Jurkat, Clone E6-1 (cell line): Measurements from ENCODE around the gene ARID3A.

Experiments
- DNase-seq: peaks from one replicate; pipeline ENCODE4 v3.0.0-alpha.2; 2011; ENCODE audit warnings: low read depth, low spot score
- H3K4me3 ChIP-seq: 2 replicates; pipeline ENCODE4 v1.5.1; 2011; ENCODE audit warnings: mild to moderate bottlenecking, low read length, control low read depth, moderate library complexity

ARID3A gene

GRCh38 chr19:993831-994393 is 68.1 kb downstream of the ARID3A start:
- no peak for DNase-seq
- no peak overlapping the region for H3K4me3 ChIP-seq

GRCh38 chr19:994516-994915 is 68.7 kb downstream of the ARID3A start:
- no peak overlapping the region for H3K4me3 ChIP-seq
- DNase-seq, result no peak

- H3K4me3 ChIP-seq, result no peak overlapping the region
- DNase-seq, result no peak
These were observed 69.4 kb downstream of the ARID3A start for GRCh38 chr19:995051-995827.

- no peak for DNase-seq
- no peak overlapping the region; the same call in 1 of the 2 replicates for H3K4me3 ChIP-seq
These were observed 70.4 kb downstream of the ARID3A start for GRCh38 chr19:996051-996838.

GRCh38 chr19:998064-998463 is 72.2 kb downstream of the ARID3A start:
- DNase-seq, result no peak
- no peak overlapping the region for H3K4me3 ChIP-seq

GRCh38 chr19:999379-999719 is 73.5 kb downstream of the ARID3A start:
- DNase-seq, result no peak
- H3K4me3 ChIP-seq, result no peak overlapping the region

- no peak within 1 kb of the TSS for H3K4me3 ChIP-seq
- DNase-seq, result no peak
These were observed 74.3 kb downstream of the ARID3A start, which contains the start of gene GRIN3B for GRCh38 chr19:1000095-1000494. Gene GRIN3B, plus strand, starts transcription at chr19:1000419. Its CDS starts 19 bp downstream, at chr19:1000438.

- no peak for DNase-seq
- H3K4me3 ChIP-seq, result no peak overlapping the region
These were observed 75.0 kb downstream of the ARID3A start for GRCh38 chr19:1000591-1001537.

GRCh38 chr19:1001538-1002166 is 75.8 kb downstream of the ARID3A start:
- DNase-seq, result no peak
- no peak overlapping the region for H3K4me3 ChIP-seq

- H3K4me3 ChIP-seq, result no peak overlapping the region
- DNase-seq, result no peak
These were observed 76.8 kb downstream of the ARID3A start for GRCh38 chr19:1002600-1002999.

- no peak for DNase-seq
- no peak overlapping the region for H3K4me3 ChIP-seq
These were observed 77.4 kb downstream of the ARID3A start for GRCh38 chr19:1003283-1003682.

GRCh38 chr19:1004204-1004802 is 78.5 kb downstream of the ARID3A start:
- DNase-seq, result no peak
- H3K4me3 ChIP-seq, result no peak overlapping the region

- no peak overlapping the region for H3K4me3 ChIP-seq
- DNase-seq, result no peak
These were observed 79.2 kb downstream of the ARID3A start for GRCh38 chr19:1004803-1005664.

GRCh38 chr19:1006711-1007398 is 81.0 kb downstream of the ARID3A start:
- no peak for DNase-seq
- H3K4me3 ChIP-seq, result no peak overlapping the region

- no peak overlapping the region for H3K4me3 ChIP-seq
- DNase-seq, result no peak
These were observed 81.8 kb downstream of the ARID3A start for GRCh38 chr19:1007399-1008251.
